HCT116 (cell line): ENCODE results near the gene GBF1. TPM values are rescaled to one million over a fixed set of nuclear protein-coding genes. Genes with fewer than 3 reads are reported as not detected.

Experiments used
- ATAC-seq: fragments of 200-7000 bp; cut with Tn5 transposase; 2 replicates; pipeline ENCODE4 v1.9.1; 2020; ENCODE audit warnings: mild to moderate bottlenecking, moderate library complexity
- BruUV-seq: library from RNA; stranded (reverse); fragments of 400-500 nt; replicated peaks from 2 replicates; lab custom pipeline; 2021; lab: Mats Ljungman, UMichigan
- CTCF ChIA-PET: fragments of 300-600 bp; sonication (Branson Sonifier 250); formaldehyde crosslinking; loops from one replicate; lab custom pipeline; 2021; ENCODE audit warnings: antibody characterized with exemption; lab: Charles Lee
- POLR2A ChIA-PET: fragments of 300-600, 350-600 bp; sonication (Branson Sonifier 250); formaldehyde crosslinking; loops from one replicate; lab custom pipeline; 2021; ENCODE audit warnings: antibody characterized with exemption; lab: Charles Lee
- RAD21 ChIA-PET, 2 experiments: fragments of 300-600 bp; sonication (Branson Sonifier 250); formaldehyde crosslinking; loops; one replicate each; lab custom pipeline; 2023; ENCODE audit warnings: low total read pairs in 2 of 2; ENCODE audit not compliant: uncharacterized antibody in 2 of 2, unreplicated experiment in 2 of 2, low non-redundant PET in 1 of 2; lab: Charles Lee
- DNase-seq: peaks from one replicate; pipeline ENCODE4 v3.0.0-alpha.2; 2010; ENCODE audit warnings: low read depth, low spot score
- H2AFZ ChIP-seq: fragments of 200-600 bp; shearing (Covaris generic), sonication (generic); 2 replicates; pipeline ENCODE4 v1.6.1; 2017; ENCODE audit warnings: low read depth, mixed run types, mixed read lengths, antibody characterized with exemption, low read length; ENCODE audit not compliant: poor library complexity, severe bottlenecking
- H3K27ac ChIP-seq: 2 replicates; pipeline ENCODE4 v1.5.1; 2012; ENCODE audit warnings: low read depth, low read length
- H3K27me3 ChIP-seq: fragments of 200-600 bp; sonication (generic); 2 replicates; pipeline ENCODE4 v1.6.1; 2016; ENCODE audit warnings: mixed run types, low read length, mixed read lengths; ENCODE audit not compliant: insufficient read depth
- H3K36me3 ChIP-seq, 2 experiments: fragments of 200-500 bp in 1 of 2; fragments of 200-600 bp in 1 of 2; sonication (Bioruptor generic) in 1 of 2; sonication (generic) in 1 of 2; 2 replicates each; pipeline versions ENCODE4 v1.5.1 to v1.6.1; 2014 to 2016; ENCODE audit warnings: low read length in 2 of 2, inconsistent platforms in 1 of 2, mixed read lengths in 1 of 2, mixed run types in 1 of 2; ENCODE audit not compliant: insufficient read depth in 2 of 2, control insufficient read depth in 1 of 2
- H3K4me1 ChIP-seq, 2 experiments: fragments of 200-600 bp in 1 of 2; sonication (generic) in 1 of 2; 2 replicates each; pipeline versions ENCODE4 v1.5.1 to v1.6.1; 2012 to 2017; ENCODE audit warnings: low read length in 2 of 2, inconsistent platforms in 1 of 2, mild to moderate bottlenecking in 1 of 2, mixed read lengths in 1 of 2, mixed run types in 1 of 2, moderate library complexity in 1 of 2; ENCODE audit not compliant: insufficient read depth in 2 of 2, control insufficient read depth in 1 of 2
- H3K4me2 ChIP-seq: fragments of 200-600 bp; sonication (generic); 2 replicates; pipeline ENCODE4 v1.6.1; 2017; ENCODE audit warnings: mixed run types, low read length, mixed read lengths
- H3K4me3 ChIP-seq, 2 experiments: fragments of 200-600 bp in 1 of 2; sonication (generic) in 1 of 2; replicated peaks in 1 of 2; 2 replicates each; pipeline ENCODE4 v1.5.1; 2011 to 2016; ENCODE audit warnings: low read length in 2 of 2, control low read depth in 1 of 2, low read depth in 1 of 2, mild to moderate bottlenecking in 1 of 2, mixed read lengths in 1 of 2, mixed run types in 1 of 2
- H3K79me2 ChIP-seq: fragments of 200-600 bp; sonication (generic); 2 replicates; pipeline ENCODE4 v1.6.1; 2017; ENCODE audit warnings: mild to moderate bottlenecking, mixed run types, low read length, moderate library complexity, mixed read lengths; ENCODE audit not compliant: insufficient read depth
- H3K9ac ChIP-seq: fragments of 200-600 bp; sonication (generic); 2 replicates; pipeline ENCODE4 v1.6.1; 2016; ENCODE audit warnings: low read length, mixed read lengths
- H3K9me2 ChIP-seq: fragments of 200-600 bp; sonication (generic), shearing (Covaris generic); 2 replicates; pipeline ENCODE4 v1.6.1; 2017; ENCODE audit warnings: mixed run types, mild to moderate bottlenecking, moderate library complexity; ENCODE audit not compliant: insufficient read depth
- H3K9me3 ChIP-seq, 2 experiments: fragments of 200-500 bp in 1 of 2; fragments of 200-600 bp in 1 of 2; sonication (Bioruptor generic) in 1 of 2; sonication (generic) in 1 of 2; 2 replicates each; pipeline ENCODE4 v1.6.1; 2014 to 2017; ENCODE audit warnings: low read length in 2 of 2, mixed read lengths in 2 of 2, inconsistent platforms in 1 of 2, low read depth in 1 of 2, mild to moderate bottlenecking in 1 of 2, mixed run types in 1 of 2, moderate library complexity in 1 of 2; ENCODE audit not compliant: control insufficient read depth in 1 of 2, insufficient read depth in 1 of 2
- H4K20me1 ChIP-seq: fragments of 200-600 bp; sonication (generic), shearing (Covaris generic); 2 replicates; pipeline ENCODE4 v1.6.1; 2017; ENCODE audit warnings: mixed run types, mild to moderate bottlenecking, moderate library complexity; ENCODE audit not compliant: insufficient read depth
- EZH2phosphoT487 ChIP-seq: fragments of 200-600 bp; IDR thresholded peaks from 2 replicates; pipeline ENCODE4 v1.6.1; 2018; ENCODE audit warnings: antibody characterized with exemption, borderline replicate concordance
- FOSL1 ChIP-seq: IDR thresholded peaks from 2 replicates; pipeline ENCODE4 v1.6.1; 2012; ENCODE audit warnings: low read depth
- POLR2AphosphoS5 ChIP-seq: IDR thresholded peaks from 2 replicates; pipeline ENCODE4 v1.6.1; 2011; ENCODE audit warnings: mild to moderate bottlenecking, low read depth, low read length, moderate library complexity
- SP1 ChIP-seq: IDR thresholded peaks from 2 replicates; pipeline ENCODE4 v1.6.1; 2012; ENCODE audit warnings: low read depth
- TCF7L2 ChIP-seq: IDR thresholded peaks from 2 replicates; pipeline ENCODE4 v1.7.0; 2011; ENCODE audit warnings: borderline replicate concordance, inconsistent platforms; ENCODE audit not compliant: insufficient read depth, insufficient read length; ENCODE audit errors: extremely low read depth
- ZFX ChIP-seq: fragments of 450-650 bp; IDR thresholded peaks from 2 replicates; pipeline ENCODE4 v1.6.1; 2017
- intact Hi-C: fragments of 100-400 bp; cut with micrococcal nuclease; formaldehyde crosslinking; loops from 2 replicates; pipeline ENCODE4 v1.10.0; 2022
- total RNA-seq: library from RNA; stranded (reverse); gene quantifications from one replicate; pipeline ENCODE4 v1.2.1, GENCODE V29; 2021; ENCODE audit not compliant: unreplicated experiment
- TF ChIP-seq, protein P1 (sequence below): IDR thresholded peaks from 2 replicates; pipeline ENCODE4 v1.6.1; 2012
- TF ChIP-seq, protein P2 (sequence below): IDR thresholded peaks from 2 replicates; pipeline ENCODE4 v1.6.1; 2012

GBF1 gene
- total RNA-seq, 1 experiment from 2014 or later, result 58.9 TPM

DNA sequence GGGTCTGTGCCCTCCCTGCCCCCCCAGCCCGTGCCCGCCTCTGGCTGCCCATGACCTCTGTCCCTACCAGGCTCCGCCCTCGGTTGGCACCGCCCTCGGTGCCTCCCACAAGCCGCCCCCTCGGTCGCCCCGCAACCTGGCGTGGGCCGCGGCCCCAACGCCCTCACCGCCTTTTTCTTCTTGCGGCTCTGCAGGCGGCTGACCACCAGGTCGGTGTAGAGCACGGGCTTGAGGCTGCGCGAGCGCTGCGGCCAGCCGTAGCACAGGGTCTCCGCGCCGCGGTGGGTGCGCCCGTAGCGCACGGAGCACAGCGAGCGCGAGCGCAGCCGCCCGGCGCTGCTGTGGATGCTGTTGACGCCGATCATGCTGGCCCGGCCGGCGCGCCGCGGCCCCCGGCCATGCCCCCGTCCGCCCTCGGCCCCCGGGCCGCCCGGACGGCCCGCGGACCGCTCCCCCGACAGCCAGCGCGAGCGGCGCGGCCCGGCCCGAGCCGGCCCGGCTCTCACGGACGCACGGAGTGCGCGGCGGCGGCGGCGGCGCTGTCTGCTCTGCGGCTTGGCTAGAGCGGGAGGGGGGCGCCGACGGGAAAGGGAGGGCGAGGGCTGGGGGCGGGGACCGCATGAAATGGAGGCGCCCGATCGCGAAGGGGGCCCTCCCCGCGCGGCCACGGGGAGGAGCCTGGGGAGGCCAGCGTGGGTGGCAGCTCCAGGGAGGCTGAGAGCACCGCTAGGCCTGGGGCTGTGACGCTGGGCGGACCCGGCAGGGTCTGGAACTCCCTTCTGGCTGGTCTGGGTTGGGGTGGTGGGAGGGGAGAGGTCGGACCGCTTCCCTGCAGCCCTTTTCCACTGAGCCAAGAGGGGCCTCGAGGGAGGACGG lies 163.6 kb downstream of the GBF1 start:
- Histone ChIP-seq H3K9me3 (no peaks in the 10 kb centered on the region), H3K27ac (peak overlapping the region; percentile 50; the same call in 1 of the 2 replicates), H3K79me2 (no peaks in the 10 kb centered on the region), H3K9me2 (no peaks in the 10 kb centered on the region), H4K20me1 (no peaks in the 10 kb centered on the region), H3K4me3 (peak overlapping the region; percentile 56 to 74), H3K4me1 (peaks cover 11 to 21% of the 10 kb centered on the region in 2 experiments), H3K4me2 (peak overlapping the region; percentile 94), H2AFZ (no peak overlapping the region), H3K36me3 (no peaks in the 10 kb centered on the region), H3K27me3 (peaks cover 3% of the 10 kb centered on the region; the same call in 1 of the 2 replicates), H3K9ac (peak overlapping the region; percentile 61)
- DNase-seq (no peak), ATAC-seq (peak; percentile 78)
- ChIA-PET POLR2A (interaction anchor here (0.8 to 1.3 kb wide), 2 partner anchors 12 to 14 kb away, joined by 3 to 7 read pairs; partner anchors contain the start of gene FBXL15), CTCF (interaction anchor here (1.0 to 1.6 kb wide), 3 partner anchors 10 to 179 kb away, joined by 3 to 13 read pairs (median 9); partner anchors contain the start of gene FBXL15), RAD21 (no interaction called here)
- no TSS peak for BruUV-seq
- intact Hi-C loops, result no loop called here
- peak; percentile 70; the same call in 1 of the 2 replicates for TF ChIP-seq ZFX
- no peak for TF ChIP-seq EZH2phosphoT487
- no peak for TF ChIP-seq TCF7L2
- TF ChIP-seq, protein P1, sequence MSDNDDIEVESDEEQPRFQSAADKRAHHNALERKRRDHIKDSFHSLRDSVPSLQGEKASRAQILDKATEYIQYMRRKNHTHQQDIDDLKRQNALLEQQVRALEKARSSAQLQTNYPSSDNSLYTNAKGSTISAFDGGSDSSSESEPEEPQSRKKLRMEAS, result no peak
- TF ChIP-seq, protein P2, sequence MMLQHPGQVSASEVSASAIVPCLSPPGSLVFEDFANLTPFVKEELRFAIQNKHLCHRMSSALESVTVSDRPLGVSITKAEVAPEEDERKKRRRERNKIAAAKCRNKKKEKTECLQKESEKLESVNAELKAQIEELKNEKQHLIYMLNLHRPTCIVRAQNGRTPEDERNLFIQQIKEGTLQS, result no peak
- no peak; the same call in none of the 2 replicates for TF ChIP-seq POLR2AphosphoS5
- TF ChIP-seq FOSL1, result no peak
- TF ChIP-seq SP1, result no peak
